ENCODE measurements around the gene SELENOM. TPM values are rescaled to one million over a fixed set of nuclear protein-coding genes. Genes with fewer than 3 reads are reported as not detected.
"Not testable (repeated sequence)": the region's sequence is repeated elsewhere in the genome, so short reads cannot be mapped to it uniquely, and the experiment has no call there.

SELENOM gene
- polyA plus RNA-seq, 12 donors: 12.7 to 29.7 (median 17.7) TPM; not detected in 1

DNA sequence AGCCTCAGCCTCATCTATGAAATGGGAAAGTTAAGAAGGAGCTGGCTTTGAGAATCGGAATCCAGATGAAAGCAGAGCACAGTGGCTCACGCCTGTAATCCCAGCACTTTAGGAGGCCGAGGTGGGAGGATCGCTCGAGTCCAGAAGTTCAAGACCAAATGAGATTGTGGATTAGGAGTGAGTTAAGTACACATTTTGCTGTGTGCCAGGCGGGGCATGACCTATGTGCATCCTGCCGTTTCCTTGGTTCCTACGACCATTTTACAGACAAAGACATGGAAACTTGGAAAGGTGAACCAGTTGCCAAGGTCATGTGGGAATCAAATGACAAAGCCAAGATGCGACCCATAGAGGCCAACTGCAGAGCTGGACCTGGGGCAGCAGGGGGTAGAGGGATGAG, 28.8 kb upstream of the SELENOM start:
- DNase-seq: no peak

DNA sequence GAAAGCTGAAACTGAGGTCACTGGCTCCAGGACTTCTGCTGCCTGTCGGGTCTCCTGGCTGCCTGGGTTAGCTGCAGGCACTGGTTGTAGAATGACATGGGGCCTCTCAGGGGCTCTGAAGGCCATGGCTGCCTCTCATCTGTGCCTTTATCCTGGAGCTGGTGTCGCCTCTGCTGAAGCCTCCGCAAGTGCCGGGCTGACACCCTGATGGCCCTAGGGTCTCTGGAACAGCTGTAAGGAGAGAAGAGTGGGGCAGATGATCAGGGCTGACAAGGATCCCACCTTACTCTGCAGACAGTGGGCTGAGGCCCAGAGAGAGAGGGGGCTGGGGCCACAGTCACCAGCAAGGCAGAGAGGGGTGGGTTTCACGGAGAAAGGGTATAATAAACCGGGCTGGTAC, 28.3 kb upstream of the SELENOM start:
- DNase-seq: no peak

DNA sequence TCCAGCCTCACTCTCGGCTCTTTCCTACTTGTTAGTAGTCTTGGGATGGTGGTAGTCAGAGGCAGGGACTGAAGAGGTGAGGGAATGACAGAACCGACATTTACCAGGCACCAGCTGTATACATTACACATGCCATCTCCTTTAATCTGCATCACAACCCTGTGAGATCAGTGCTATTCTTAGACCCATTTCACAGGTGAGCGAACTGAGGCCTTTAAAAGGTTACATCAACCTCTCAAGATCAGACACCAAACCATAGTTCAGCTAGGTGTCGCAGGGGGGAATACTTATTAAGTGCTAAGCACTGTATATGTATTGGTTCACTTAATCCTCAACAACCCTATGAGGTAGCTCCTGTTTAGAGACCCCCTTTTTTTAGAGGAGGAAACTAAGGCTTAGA, 27.3 kb upstream of the SELENOM start:
- DNase-seq: no peak

DNA sequence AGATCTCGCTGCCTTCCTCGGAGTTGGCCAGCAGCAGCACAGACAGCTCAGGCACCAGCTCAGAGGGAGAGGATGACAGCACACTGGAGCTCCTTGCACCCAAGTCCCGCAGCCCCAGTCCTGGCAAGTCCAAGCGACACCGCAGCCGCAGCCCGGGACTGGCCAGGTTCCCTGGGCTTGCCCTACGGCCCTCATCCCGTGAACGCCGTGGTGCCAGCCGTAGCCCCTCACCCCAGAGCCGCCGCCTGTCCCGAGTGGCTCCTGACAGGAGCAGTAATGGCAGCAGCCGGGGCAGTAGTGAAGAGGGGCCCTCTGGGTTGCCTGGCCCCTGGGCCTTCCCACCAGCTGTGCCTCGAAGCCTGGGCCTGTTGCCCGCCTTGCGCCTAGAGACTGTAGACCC, 26.5 kb upstream of the SELENOM start:
- DNase-seq: no peak

DNA sequence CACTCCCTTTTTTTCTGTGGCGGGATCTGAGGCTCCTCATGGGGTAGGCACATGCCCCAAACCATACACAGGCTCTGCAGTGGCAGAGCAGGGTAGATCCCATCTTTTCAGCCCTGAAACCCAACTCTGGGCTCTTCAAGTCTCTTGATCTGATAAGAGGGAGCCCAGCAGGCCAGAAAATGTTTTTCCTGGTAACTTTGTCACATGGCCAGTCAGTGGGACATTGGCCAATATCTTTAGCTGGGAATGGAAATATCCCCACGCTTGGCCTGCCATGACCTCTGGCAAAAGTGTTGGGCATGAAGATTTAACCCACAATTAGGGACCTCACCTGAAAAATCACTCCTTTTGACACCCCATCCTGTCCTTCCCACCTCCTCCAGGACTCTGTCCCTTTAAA, 23.5 kb upstream of the SELENOM start:
- no peak for DNase-seq

DNA sequence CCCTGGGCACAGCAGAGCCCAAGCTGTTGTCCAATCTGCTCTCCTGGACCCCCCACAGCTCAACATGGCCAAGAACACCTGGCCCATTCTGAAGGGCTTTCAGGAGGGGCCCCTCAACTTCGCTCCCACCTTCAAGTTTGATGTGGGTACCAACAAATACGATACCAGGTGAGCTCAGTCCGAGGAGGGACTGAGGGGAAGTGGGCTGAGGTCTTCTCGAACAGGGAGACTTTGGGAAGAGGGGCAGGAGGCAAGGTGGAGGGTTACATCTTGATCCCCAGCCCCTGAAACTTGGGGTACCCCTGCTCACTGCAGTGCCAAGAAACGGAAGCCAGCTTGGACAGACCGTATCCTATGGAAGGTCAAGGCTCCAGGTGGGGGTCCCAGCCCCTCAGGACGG, 20.8 kb upstream of the SELENOM start:
- no peak for DNase-seq

DNA sequence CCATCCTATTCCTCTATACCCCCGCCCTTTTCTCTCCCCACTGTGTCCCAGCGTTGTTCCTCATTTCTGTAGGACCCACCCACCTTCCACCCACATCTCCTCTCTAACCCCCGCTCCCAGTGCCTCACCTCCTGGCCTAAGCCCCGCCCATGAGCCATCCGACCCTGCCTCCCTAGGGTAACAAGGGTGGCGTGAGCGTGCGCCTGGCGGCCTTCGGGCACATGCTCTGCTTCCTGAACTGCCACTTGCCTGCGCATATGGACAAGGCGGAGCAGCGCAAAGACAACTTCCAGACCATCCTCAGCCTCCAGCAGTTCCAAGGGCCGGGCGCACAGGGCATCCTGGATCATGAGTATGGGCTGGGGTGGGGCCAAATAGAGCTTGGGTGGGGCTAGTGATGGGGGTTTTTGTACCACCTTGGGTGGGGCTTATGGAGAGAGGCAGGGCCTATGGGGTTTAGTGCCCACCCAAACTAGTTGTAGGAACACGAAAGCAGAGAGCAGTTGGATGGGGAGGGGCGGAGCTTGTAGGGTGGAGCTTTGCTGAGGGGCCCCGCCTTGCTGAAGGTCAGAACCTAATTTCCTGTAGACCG, 19.9 kb upstream of the SELENOM start:
- no peak for DNase-seq

DNA sequence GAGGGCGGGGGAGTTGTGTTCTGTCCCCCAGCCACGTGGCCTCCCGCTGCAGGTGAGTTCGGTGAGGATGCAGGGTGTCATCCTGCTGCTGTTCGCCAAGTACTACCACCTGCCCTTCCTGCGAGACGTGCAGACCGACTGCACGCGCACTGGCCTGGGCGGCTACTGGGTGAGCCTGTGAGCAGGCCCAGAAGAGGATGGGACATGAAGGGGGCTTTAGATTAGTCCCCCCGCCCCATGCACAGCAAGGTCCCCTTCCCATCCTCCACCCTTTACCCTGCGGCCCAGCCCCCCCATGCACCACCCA, 19.5 kb upstream of the SELENOM start:
- no peak for DNase-seq

DNA sequence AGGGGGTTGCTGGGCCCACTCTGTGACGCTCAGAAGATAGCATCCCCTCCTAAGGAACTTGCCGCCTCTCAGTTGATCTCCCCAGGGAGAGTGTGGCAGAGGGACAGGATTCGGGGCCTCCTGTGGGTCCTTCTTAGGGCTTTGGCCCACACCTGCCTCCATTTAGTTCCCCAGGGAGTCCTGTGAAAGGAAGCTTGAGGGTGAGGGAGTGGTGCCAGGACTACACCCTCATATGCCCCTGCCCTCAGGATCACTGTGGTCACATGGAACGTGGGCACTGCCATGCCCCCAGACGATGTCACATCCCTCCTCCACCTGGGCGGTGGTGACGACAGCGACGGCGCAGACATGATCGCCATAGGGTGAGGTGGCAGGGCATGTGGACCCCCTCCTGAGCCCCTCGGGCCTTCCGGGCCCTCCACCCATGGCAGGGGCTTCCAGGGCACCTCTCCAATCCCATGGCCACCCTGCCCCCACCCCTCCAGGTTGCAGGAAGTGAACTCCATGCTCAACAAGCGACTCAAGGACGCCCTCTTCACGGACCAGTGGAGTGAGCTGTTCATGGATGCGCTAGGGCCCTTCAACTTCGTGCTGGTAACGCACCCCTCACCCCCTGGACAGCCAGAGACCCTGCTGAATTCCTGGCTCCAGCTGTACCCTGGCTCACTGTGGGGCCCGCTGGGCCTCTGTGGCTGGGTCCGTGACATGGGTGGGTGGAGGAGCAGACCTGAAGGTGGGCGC, 18.9 kb upstream of the SELENOM start:
- no peak for DNase-seq

DNA sequence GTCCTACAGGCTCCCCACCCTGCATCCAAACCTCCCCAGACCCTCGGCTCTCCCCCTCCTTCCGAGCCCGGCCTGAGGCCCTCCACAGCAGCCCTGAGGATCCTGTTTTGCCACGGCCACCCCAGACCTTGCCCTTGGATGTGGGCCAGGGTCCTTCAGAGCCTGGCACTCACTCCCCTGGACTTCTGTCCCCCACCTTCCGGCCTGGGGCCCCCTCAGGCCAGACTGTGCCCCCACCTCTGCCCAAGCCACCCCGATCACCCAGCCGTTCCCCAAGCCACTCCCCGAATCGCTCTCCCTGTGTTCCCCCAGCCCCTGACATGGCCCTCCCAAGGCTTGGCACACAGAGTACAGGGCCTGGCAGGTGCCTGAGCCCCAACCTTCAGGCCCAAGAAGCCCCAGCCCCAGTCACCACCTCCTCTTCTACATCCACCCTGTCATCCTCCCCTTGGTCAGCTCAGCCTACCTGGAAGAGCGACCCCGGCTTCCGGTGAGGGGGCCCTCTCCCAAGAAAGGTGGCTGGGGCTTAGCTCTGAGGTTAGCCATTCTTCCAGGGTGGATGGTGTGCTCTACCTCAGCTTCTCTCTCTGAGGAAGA, 18.3 kb upstream of the SELENOM start:
- DNase-seq: no peak

DNA sequence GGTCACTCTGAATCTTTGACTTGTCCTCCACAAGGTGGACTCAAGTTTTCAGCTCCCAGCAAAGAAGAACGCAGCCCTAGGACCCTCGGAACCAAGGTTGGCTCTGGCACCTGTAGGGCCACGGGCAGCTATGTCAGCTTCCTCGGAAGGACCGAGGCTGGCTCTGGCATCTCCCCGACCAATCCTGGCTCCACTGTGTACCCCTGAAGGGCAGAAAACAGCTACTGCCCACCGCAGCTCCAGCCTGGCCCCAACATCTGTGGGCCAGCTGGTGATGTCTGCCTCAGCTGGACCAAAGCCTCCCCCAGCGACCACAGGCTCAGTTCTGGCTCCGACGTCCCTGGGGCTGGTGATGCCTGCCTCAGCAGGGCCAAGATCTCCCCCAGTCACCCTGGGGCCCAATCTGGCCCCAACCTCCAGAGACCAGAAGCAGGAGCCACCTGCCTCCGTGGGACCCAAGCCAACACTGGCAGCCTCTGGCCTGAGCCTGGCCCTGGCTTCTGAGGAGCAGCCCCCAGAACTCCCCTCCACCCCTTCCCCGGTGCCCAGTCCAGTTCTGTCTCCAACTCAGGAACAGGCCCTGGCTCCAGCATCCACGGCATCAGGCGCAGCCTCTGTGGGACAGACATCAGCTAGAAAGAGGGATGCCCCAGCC, 17.6 kb upstream of the SELENOM start:
- no peak for DNase-seq

DNA sequence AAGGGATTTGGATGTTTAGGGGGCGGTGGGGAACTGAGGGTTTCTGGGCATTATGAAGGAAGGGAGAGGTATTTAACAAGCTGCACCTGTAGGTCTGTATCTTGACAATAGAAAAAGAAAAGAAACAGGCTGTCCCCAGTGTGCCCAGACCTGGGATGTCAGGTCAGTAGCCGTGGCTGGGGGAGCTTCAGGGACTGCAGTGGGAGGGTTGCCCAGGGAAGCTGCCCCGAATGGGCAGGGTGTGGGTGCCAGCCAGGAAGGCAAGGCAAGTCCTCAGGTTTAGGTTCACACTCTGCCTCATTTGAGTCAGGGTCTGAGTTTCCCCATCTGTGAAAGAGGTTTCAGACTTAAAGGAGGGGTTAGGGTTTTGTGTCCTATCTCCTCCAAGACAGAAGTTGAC, 16.9 kb upstream of the SELENOM start:
- no peak for DNase-seq

DNA sequence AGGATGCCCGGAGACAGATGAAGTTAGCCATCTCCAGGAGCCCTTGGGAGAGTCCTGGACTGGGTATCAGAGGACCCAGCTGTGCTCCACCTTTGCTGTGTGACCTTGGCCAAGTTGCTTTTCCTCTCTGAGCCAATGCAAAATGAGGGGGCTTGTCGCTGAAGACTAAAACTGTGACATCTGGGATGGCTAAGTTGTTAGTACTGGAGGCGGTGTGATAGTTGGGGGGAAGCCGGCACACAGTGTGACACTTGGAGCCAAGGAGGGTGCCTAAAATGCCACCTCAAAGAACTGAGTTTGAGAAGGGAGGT, 15.9 kb upstream of the SELENOM start:
- no peak for DNase-seq

DNA sequence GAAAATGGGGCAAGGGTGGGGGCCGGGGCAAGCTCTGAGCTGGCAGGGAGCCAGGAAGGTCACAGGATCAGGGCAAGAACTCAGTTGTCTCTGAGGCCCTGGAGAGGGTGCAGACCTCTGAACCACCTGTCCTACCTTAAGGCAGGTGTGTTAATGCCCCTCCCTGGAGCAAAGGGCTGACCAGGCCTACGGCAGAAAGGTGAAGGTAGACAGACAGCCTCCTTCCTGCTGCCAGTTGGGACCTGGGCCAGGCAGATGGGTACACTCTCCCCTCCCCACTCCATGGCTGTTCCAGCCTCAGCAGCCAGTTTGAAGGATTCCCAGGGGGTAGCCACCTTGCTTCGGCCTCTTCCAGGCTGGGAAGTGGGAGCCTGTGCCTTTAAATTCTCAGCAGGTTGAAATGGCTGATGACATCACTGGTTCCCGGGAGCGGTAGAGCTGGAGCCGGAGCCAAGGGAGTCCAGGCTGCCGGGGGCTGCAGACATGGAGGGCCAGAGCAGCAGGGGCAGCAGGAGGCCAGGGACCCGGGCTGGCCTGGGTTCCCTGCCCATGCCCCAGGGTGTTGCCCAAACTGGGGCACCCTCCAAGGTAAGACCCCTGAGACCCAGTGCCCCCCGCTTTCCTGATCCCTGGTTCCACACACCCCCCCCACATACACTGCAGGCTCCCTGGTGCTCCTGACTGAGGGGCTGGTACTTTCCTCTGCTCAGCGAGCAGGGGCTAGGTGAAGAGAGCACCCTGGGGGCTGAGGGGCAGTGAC, 15.3 kb upstream of the SELENOM start, which contains the start of gene INPP5J:
INPP5J (plus strand) TSS at position 435 of the 760 bp plus-strand sequence; CDS start at position 484, 49 bp downstream.
- no peak for DNase-seq

DNA sequence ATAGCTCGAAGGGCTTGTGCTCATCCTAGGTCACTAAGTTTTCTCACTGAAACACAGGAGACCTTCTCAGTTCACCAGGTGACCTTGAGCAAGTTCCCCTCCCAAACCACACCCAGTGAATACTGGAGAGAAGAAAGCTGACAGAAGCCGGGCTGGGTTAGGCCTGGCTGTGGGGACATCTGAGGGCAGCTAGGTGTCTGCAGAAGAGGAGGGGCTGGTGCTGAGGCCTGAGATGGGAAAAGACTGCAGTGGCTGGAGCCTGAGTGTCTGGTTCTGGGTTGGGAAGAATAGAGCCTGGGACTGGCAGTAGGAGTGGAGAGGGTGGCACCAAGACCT, 14.8 kb upstream of the SELENOM start:
- no peak for DNase-seq

DNA sequence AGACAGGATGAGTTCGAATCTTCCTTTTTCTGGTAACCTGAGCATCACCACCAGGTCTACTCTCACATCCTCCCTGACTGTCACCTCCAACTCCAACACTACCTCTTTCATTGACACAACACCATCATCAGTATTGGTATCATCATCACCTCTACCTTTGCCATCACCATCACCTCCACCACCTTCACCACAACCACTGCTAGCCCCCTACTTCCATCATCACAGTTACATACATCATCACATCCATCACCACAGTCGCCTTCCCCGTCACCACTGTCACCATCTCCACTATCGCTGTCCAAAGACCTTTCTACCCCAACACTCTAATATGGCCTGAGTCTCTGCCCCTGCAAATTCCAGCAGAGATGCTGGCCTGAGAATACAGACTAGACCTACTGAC, 14.0 kb upstream of the SELENOM start:
- DNase-seq: no peak

DNA sequence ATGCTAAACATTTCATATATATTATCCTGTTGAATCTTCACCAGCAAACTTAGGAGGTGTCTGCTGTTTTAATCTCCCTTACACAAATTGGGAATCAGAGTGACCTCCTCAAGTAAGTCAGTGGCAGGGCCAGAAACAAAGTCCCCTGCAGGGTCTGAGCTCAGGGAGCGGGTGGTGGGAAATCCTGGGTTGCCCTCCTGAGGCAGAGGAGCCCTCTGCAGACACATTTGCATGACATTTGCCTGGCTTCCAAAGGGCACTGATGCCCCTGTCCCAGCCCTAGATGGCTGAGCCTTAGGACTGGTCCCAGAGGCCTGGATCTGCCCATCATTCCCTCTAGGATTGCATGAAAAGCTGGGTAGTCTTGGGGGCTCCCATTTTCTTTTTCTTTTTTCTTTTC, 13.3 kb upstream of the SELENOM start:
- DNase-seq: no peak

DNA sequence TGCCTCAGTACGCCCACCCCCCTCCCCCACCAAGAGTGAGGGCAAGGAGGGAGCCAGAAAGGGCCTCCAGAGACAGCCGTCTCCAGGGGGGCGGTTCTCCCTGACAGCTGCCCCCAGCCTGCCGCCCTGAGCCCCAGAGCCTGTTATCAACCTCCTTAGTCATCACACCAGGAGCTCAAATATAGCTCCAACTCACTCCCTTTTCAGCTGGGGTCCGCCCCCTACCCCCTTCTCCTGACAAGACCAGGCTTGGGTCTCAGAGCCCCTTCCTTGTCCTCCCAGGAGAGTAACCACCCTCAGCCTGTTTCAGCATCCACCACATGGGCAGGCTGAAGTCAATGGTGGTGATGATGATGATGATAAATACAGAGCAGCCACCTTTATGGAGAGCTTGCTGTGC, 12.9 kb upstream of the SELENOM start:
- no peak for DNase-seq

DNA sequence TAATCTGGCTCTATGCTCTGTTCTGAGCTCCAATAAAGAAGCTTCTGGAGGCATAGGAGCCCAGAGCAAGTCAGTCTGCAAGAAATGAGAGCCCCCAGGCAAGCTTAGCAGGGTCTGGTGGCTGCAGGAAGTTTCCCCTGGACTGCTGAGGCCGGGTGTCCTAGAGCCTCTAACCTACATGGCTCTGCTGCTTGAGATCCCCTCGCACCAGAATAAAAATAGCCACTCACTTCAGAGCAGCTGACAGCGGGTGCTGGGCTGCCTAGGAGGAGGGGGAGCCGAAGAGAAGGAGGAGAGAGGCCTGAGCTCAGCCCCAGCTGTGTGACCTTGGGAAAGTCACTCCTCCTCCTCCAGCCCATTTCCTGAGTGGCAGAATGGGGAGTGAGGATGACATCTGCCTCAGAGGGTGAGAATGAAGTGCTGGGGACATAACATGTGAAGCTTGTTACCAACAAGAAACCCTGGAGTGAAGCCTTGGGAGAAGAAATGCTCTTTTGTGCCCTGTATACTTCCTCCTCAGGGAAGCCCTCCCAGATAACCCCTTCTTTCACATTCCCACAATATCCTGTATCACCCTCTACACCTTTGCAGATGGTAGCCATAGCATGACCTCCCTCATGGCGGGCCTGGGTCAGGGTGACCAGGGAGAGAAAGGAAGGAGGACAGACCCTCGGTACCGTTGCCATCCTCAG, 11.8 kb upstream of the SELENOM start:
- DNase-seq: no peak

DNA sequence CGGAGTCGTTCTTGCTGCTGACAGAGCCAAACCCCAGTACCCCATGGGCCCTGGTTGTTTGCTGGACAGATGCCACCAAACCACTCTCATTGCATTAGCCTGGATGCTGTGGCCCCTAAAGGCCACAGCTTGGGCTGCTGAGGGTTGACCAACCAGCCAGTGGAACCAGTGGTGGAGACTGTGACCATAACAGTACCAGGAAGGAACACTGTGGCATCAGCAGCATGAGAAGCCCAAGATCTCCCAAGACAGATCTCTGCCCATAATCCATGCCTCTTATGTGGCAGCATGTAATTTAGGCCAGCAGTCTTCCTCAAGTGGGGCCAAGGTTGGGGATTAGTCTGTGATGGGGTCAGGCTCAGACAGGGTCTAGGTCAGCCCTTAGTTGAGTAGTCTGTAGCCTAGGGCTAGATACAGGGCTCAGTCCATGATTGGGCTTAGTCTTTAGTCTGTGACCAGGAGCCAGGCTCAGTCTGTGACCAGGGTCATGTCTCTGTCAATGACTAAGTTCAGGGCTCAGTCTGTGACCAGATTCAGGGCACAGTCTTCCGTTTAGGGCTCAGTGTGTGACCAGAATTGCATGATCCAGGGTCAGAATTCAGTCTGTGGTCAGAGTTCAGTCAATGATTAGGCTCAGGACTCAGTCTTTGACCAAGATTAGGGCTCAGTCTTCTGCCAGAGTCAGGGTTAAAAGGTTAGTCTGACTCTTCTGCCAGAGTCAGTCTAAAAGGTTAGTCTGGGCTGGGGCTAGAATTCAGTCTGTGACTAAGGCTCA, 10.9 kb upstream of the SELENOM start:
- no peak for DNase-seq

DNA sequence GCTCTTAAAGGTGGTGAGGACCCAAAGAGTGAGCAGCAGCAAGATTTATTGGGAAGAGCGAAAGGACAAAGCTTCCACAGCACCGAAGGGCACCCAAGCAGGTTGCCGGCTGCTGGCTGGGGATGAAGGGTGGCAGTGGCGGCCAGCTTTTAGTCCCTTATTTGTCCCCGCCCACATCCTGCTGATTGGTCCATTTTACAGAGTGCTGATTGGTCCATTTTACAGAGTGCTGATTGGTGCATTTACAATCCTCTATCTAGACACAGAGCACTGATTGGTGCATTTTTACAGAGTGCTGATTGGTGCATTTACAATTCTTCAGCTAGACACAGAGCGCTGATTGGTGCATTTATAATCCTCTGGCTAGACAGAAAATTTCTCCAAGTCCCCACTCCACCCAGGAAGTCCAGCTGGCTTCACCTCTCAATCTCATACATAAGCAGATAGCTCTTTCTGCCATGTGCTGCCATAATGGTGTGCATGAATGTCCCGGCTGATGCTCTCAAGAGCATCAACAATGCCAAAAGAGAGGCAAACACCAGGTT, 5.3 kb upstream of the SELENOM start:
- not testable (repeated sequence) for DNase-seq

All from muscle of arm (tissue), 12 donors.